Astrocyte (in vitro differentiated cells and primary cell): ENCODE data around the gene SDR42E1. TPM values are rescaled to one million over a fixed set of nuclear protein-coding genes. Genes with fewer than 3 reads are reported as not detected.

Experiments
- DNase-seq: peaks from one replicate; pipeline ENCODE4 v3.0.0-alpha.2; 2010; ENCODE audit warnings: low read depth
- FAIRE-seq: peaks from 2 replicates; lab custom pipeline; 2011; peaks lifted over from hg19 to GRCh38; lab: Jason Lieb, UNC
- H2AFZ ChIP-seq: 2 replicates; pipeline ENCODE4 v1.6.0; 2012; ENCODE audit warnings: low read depth, low read length, inconsistent platforms
- H3K27ac ChIP-seq: 2 replicates; pipeline ENCODE4 v1.5.1; 2011; ENCODE audit warnings: low read depth, low read length, inconsistent platforms
- H3K27me3 ChIP-seq: 2 replicates; pipeline ENCODE4 v1.6.0; 2011; ENCODE audit warnings: low read length, inconsistent platforms; ENCODE audit not compliant: insufficient read depth
- H3K36me3 ChIP-seq: 2 replicates; pipeline ENCODE4 v1.5.1; 2011; ENCODE audit warnings: low read length, inconsistent platforms; ENCODE audit not compliant: insufficient read depth
- H3K4me1 ChIP-seq: 2 replicates; pipeline ENCODE4 v1.5.1; 2011; ENCODE audit warnings: low read length, inconsistent platforms; ENCODE audit not compliant: insufficient read depth
- H3K4me2 ChIP-seq: 2 replicates; pipeline ENCODE4 v1.6.0; 2012; ENCODE audit warnings: low read length, inconsistent platforms
- H3K4me3 ChIP-seq: 2 replicates; pipeline ENCODE4 v1.5.1; 2011; ENCODE audit warnings: low read depth, mild to moderate bottlenecking, low read length, inconsistent platforms; ENCODE audit not compliant: insufficient read depth
- H3K79me2 ChIP-seq: 2 replicates; pipeline ENCODE4 v1.6.0; 2012; ENCODE audit warnings: mild to moderate bottlenecking, low read length, inconsistent platforms; ENCODE audit not compliant: insufficient read depth
- H3K9ac ChIP-seq: 2 replicates; pipeline ENCODE4 v1.6.0; 2012; ENCODE audit warnings: mild to moderate bottlenecking, low read length, inconsistent platforms
- H3K9me3 ChIP-seq: 2 replicates; pipeline ENCODE4 v1.5.1; 2012; ENCODE audit warnings: low read depth, mild to moderate bottlenecking, low read length, inconsistent platforms; ENCODE audit not compliant: insufficient read depth
- H4K20me1 ChIP-seq: 2 replicates; pipeline ENCODE4 v1.6.0; 2012; ENCODE audit warnings: low read length, inconsistent platforms; ENCODE audit not compliant: insufficient read depth
- H3K27ac Mint-ChIP-seq: one replicate; pipeline ENCODE4 v1.8.0; 2021; ENCODE audit warnings: mild to moderate bottlenecking, mixed read lengths; ENCODE audit not compliant: unreplicated experiment
- H3K27me3 Mint-ChIP-seq: one replicate; pipeline ENCODE4 v1.8.0; 2021; ENCODE audit warnings: low read depth, mixed read lengths; ENCODE audit not compliant: unreplicated experiment
- H3K36me3 Mint-ChIP-seq: one replicate; pipeline ENCODE4 v1.8.0; 2021; ENCODE audit warnings: low read depth, mixed read lengths; ENCODE audit not compliant: unreplicated experiment
- H3K4me1 Mint-ChIP-seq: one replicate; pipeline ENCODE4 v1.8.0; 2021; ENCODE audit warnings: low read depth, mixed read lengths; ENCODE audit not compliant: unreplicated experiment
- H3K4me3 Mint-ChIP-seq: one replicate; pipeline ENCODE4 v1.8.0; 2021; ENCODE audit warnings: mild to moderate bottlenecking, moderate library complexity, mixed read lengths; ENCODE audit not compliant: unreplicated experiment
- H3K9me3 Mint-ChIP-seq: one replicate; pipeline ENCODE4 v1.8.0; 2021; ENCODE audit warnings: mild to moderate bottlenecking, mixed read lengths; ENCODE audit not compliant: unreplicated experiment
- EZH2 ChIP-seq: IDR thresholded peaks from 2 replicates; pipeline ENCODE4 v1.6.1; 2012; ENCODE audit warnings: mild to moderate bottlenecking, low read length, inconsistent platforms; ENCODE audit not compliant: insufficient read depth
- total RNA-seq: library from RNA; stranded (reverse); gene quantifications from 2 replicates; pipeline ENCODE4 v1.2.1, GENCODE V29; 2021
- TF ChIP-seq, protein P1 (sequence below): IDR thresholded peaks from 2 replicates; pipeline ENCODE4 v1.5.1; 2011; ENCODE audit warnings: low read depth, mild to moderate bottlenecking, inconsistent platforms, low read length, moderate library complexity; ENCODE audit not compliant: insufficient read depth

Gene SDR42E1
- total RNA-seq, 1 donor from 2014 or later: not detected

DNA sequence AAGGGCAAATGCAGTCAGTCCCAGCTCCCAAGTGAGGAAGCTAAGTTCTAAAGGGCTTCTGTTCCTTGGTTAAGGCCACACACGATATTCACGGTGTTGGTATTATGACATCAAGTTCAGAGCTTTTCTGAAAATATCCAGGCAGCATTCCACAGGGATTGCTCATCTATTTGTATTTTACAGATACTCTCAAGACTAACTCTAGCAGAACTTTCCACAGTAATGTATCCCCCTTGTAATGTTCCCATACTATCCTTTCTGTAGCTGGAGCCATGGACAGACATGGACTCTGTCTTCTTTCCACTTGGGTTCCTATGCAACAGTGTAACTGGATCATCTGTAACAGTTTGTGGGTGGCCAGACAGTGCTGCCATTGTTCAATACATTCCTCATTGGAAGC, 13.5 kb downstream of the SDR42E1 start:
- Mint-ChIP-seq H3K27me3 (no peaks in the 10 kb centered on the region), H3K36me3 (no peaks in the 10 kb centered on the region), H3K4me3 (no peak overlapping the region), H3K9me3 (no peaks in the 10 kb centered on the region), H3K27ac (peak overlapping the region; percentile 91), H3K4me1 (peaks cover 20% of the 10 kb centered on the region)
- no peaks in the 10 kb centered on the region for H4K20me1 ChIP-seq
- peak overlapping the region; percentile 57 for H3K27ac ChIP-seq
- peaks cover 14% of the 10 kb centered on the region for H3K4me1 ChIP-seq
- H3K4me2 ChIP-seq: peak overlapping the region; percentile 69
- DNase-seq: peak; percentile 84
- FAIRE-seq: peak; percentile 97
- H3K36me3 ChIP-seq: no peaks in the 10 kb centered on the region
- no peak overlapping the region for H2AFZ ChIP-seq
- no peaks in the 10 kb centered on the region for H3K27me3 ChIP-seq
- H3K9ac ChIP-seq: peak overlapping the region; percentile 11
- H3K4me3 ChIP-seq: peak overlapping the region; percentile 6
- H3K79me2 ChIP-seq: no peaks in the 10 kb centered on the region
- H3K9me3 ChIP-seq: no peaks in the 10 kb centered on the region
- TF ChIP-seq, protein P1, sequence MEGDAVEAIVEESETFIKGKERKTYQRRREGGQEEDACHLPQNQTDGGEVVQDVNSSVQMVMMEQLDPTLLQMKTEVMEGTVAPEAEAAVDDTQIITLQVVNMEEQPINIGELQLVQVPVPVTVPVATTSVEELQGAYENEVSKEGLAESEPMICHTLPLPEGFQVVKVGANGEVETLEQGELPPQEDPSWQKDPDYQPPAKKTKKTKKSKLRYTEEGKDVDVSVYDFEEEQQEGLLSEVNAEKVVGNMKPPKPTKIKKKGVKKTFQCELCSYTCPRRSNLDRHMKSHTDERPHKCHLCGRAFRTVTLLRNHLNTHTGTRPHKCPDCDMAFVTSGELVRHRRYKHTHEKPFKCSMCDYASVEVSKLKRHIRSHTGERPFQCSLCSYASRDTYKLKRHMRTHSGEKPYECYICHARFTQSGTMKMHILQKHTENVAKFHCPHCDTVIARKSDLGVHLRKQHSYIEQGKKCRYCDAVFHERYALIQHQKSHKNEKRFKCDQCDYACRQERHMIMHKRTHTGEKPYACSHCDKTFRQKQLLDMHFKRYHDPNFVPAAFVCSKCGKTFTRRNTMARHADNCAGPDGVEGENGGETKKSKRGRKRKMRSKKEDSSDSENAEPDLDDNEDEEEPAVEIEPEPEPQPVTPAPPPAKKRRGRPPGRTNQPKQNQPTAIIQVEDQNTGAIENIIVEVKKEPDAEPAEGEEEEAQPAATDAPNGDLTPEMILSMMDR: no peak
- no peak for TF ChIP-seq EZH2

DNA sequence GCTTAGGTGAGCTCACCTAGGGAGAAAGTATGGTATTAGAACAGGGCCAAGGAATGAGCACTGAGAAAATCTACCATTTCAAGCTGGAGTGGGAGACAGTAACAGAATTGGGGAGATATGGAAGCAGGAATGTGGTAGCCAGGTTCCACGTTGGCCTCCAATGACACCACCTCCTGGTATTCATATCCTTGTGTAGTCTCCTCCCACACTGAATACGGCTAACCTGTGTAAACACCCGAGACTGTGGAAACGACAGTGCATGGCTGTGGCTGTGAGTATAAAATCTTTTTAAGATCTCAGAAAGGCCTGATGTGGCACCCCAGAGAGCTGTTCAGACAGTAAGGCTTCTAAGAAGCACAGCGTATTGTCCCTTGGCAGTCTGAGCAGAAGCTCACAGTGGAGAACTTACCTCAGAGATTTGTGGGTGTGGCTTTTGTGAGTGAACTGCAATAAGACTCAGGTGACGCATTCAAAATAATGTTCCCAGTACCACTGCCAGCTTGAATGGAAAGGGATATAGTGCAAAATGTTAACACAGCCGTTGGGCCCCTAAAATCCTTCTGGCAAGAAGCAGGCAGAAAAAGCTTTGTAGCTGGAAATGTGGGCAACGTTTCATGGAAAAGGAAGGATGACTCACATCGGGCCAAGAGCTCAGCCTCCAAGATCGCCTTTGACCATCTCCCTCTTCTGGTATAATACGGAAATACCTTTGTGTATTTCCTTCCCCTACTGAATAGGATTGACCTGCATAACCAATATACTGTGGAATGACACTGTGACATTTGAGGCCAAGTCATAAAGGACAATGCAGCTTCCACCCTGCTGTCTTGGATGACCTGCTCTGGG, 14.4 kb downstream of the SDR42E1 start:
- no peaks in the 10 kb centered on the region for H3K27me3 Mint-ChIP-seq
- H3K9me3 Mint-ChIP-seq: no peaks in the 10 kb centered on the region
- no peaks in the 10 kb centered on the region for H3K36me3 Mint-ChIP-seq
- no peaks in the 10 kb centered on the region for H3K79me2 ChIP-seq
- H3K27ac Mint-ChIP-seq: peak overlapping the region; percentile 91
- no peaks in the 10 kb centered on the region for H3K27me3 ChIP-seq
- no peaks in the 10 kb centered on the region for H3K9me3 ChIP-seq
- peak overlapping the region; percentile 69 for H3K4me2 ChIP-seq
- TF ChIP-seq, protein P1: peak; percentile 31
- TF ChIP-seq EZH2: no peak
- H3K36me3 ChIP-seq: no peaks in the 10 kb centered on the region
- H3K9ac ChIP-seq: peak overlapping the region; percentile 11
- H3K4me3 ChIP-seq: peak overlapping the region; percentile 6
- peaks cover 20% of the 10 kb centered on the region for H3K4me1 Mint-ChIP-seq
- DNase-seq: peak; percentile 70
- peak overlapping the region; percentile 57 for H3K27ac ChIP-seq
- no peaks in the 10 kb centered on the region for H4K20me1 ChIP-seq
- H2AFZ ChIP-seq: peak overlapping the region; percentile 4
- H3K4me3 Mint-ChIP-seq: no peak overlapping the region
- peak; percentile 58 for FAIRE-seq
- H3K4me1 ChIP-seq: peaks cover 14% of the 10 kb centered on the region

DNA sequence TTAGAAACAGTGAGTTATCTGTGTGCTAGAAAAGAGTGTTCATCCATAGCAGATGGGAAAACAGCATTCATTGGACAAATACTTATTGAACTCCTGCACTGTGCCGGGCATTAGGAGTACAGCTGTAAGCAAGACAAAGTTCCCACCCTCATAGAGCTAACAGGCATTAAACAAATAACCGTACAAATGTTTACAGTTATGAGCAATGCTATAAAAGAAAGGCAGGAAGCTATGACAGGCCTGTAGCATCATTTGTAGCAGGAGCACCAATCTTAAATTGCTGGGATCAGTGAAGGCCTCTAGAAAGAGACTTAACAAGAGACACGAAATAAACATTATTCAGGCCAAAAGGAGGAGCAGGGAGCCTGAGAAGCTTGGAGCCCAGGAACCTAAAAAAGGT, 15.6 kb downstream of the SDR42E1 start:
- Histone ChIP-seq H3K27ac (no peak overlapping the region), H3K4me1 (peaks cover 14% of the 10 kb centered on the region), H3K4me3 (no peak overlapping the region), H3K9ac (no peak overlapping the region), H3K79me2 (no peaks in the 10 kb centered on the region), H3K27me3 (no peaks in the 10 kb centered on the region), H3K36me3 (no peaks in the 10 kb centered on the region), H4K20me1 (no peaks in the 10 kb centered on the region), H2AFZ (no peak overlapping the region), H3K9me3 (no peaks in the 10 kb centered on the region), H3K4me2 (no peak overlapping the region)
- DNase-seq: no peak
- no peak for TF ChIP-seq EZH2
- TF ChIP-seq, protein P1: no peak
- no peaks in the 10 kb centered on the region for H3K9me3 Mint-ChIP-seq
- no peaks in the 10 kb centered on the region for H3K27me3 Mint-ChIP-seq
- peaks cover 20% of the 10 kb centered on the region for H3K4me1 Mint-ChIP-seq
- FAIRE-seq: no peak
- no peak overlapping the region for H3K27ac Mint-ChIP-seq
- no peaks in the 10 kb centered on the region for H3K36me3 Mint-ChIP-seq
- H3K4me3 Mint-ChIP-seq: no peak overlapping the region
